Coronary artery (tissue), 2 donors: ENCODE results near the gene MIGA2.
"Not testable (repeated sequence)": the region's sequence is repeated elsewhere in the genome, so short reads cannot be mapped to it uniquely, and the experiment has no call there.

Source experiments
- DNase-seq: peaks from one replicate; pipeline ENCODE4 v3.0.0-alpha.2; 2017; ENCODE audit warnings: low spot score
- H3K27ac ChIP-seq, 2 donors: fragments of 200-600 bp; sonication (generic); one replicate each; pipeline ENCODE4 v1.5.1; 2016 to 2019
- H3K4me3 ChIP-seq: fragments of 200-600 bp; sonication (generic); 2 replicates; pipeline ENCODE4 v1.5.1; 2016; ENCODE audit warnings: mild to moderate bottlenecking, moderate library complexity
- CTCF ChIP-seq: fragments of 200-600 bp; sonication (generic); IDR thresholded peaks from one replicate; pipeline ENCODE4 v1.5.1; 2019; ENCODE audit warnings: antibody characterized with exemption

MIGA2 gene

GRCh38 chr9:129028192-129028966, 8.0 kb upstream of the MIGA2 start, which contains the start of gene SH3GLB2:
Gene SH3GLB2, minus strand, starts transcription at chr9:129028331. Its CDS starts 177 bp downstream, at chr9:129028154.
- peak within 1 kb of the TSS; percentile 100 for H3K4me3 ChIP-seq
- peak; percentile 88 for TF ChIP-seq CTCF
- DNase-seq = peak; percentile 97
- peak within 1 kb of the TSS; percentile 70 to 91 for H3K27ac ChIP-seq

- TF ChIP-seq CTCF = no peak
- DNase-seq = no peak
- Histone ChIP-seq H3K4me3 (no peak overlapping the region), H3K27ac (no peak overlapping the region)
Measured at GRCh38 chr9:129030191-129030590, 6.2 kb upstream of the MIGA2 start.

GRCh38 chr9:129031514-129031913, 4.9 kb upstream of the MIGA2 start:
- no peak for DNase-seq
- H3K27ac ChIP-seq = no peak overlapping the region
- no peak overlapping the region for H3K4me3 ChIP-seq
- TF ChIP-seq CTCF = no peak

- TF ChIP-seq CTCF = no peak
- no peak for DNase-seq
- Histone ChIP-seq H3K27ac (no peak overlapping the region), H3K4me3 (no peak overlapping the region)
Measured at GRCh38 chr9:129032541-129033159, 3.8 kb upstream of the MIGA2 start.

GRCh38 chr9:129033216-129033615, 3.2 kb upstream of the MIGA2 start:
- DNase-seq = no peak
- TF ChIP-seq CTCF = no peak
- Histone ChIP-seq H3K27ac (no peak overlapping the region), H3K4me3 (no peak overlapping the region)

GRCh38 chr9:129035838-129036237, 588 bp upstream of the MIGA2 start:
- H3K4me3 ChIP-seq = peak overlapping the region; percentile 94
- H3K27ac ChIP-seq = peak overlapping the region; percentile 55 to 87
- DNase-seq = not testable (repeated sequence)

- H3K4me3 ChIP-seq = peak overlapping the region; percentile 94
- no peak for DNase-seq
- H3K27ac ChIP-seq = peak overlapping the region; percentile 66 to 87
- TF ChIP-seq CTCF = no peak
Measured at GRCh38 chr9:129036923-129037766, 719 bp downstream of the MIGA2 start.
